Measurements from ENCODE around the gene USP22.
A peak's percentile ranks its signal among the peaks of the same experiment; 100 is the strongest.

USP22 gene

GRCh38 chr17:20999044-20999573, 43.7 kb downstream of the USP22 start:
- DNase-seq: no peak

GRCh38 chr17:20998571-20999043, 44.2 kb downstream of the USP22 start:
- DNase-seq: no peak

GRCh38 chr17:20997711-20998570, 44.9 kb downstream of the USP22 start:
- DNase-seq: no peak

GRCh38 chr17:20996724-20997615, 45.8 kb downstream of the USP22 start:
- DNase-seq: no peak

GRCh38 chr17:20995873-20996723, 46.7 kb downstream of the USP22 start:
- no peak for DNase-seq

GRCh38 chr17:20995164-20995872, 47.5 kb downstream of the USP22 start:
- no peak for DNase-seq

GRCh38 chr17:20994779-20995149, 48.0 kb downstream of the USP22 start:
- DNase-seq: no peak

- no peak for DNase-seq
Observed at GRCh38 chr17:20993863-20994778, 48.7 kb downstream of the USP22 start.

- peak; percentile 67 for DNase-seq
Observed at GRCh38 chr17:20992987-20993862, 49.6 kb downstream of the USP22 start.

GRCh38 chr17:20992416-20992815, 50.4 kb downstream of the USP22 start:
- DNase-seq: no peak

GRCh38 chr17:20991276-20992037, 51.4 kb downstream of the USP22 start:
- DNase-seq: peak; percentile 27

- peak; percentile 26 for DNase-seq
Observed at GRCh38 chr17:20989991-20990855, 52.6 kb downstream of the USP22 start.

- no peak for DNase-seq
Observed at GRCh38 chr17:20989481-20989880, 53.3 kb downstream of the USP22 start.

GRCh38 chr17:20988896-20989295, 53.9 kb downstream of the USP22 start:
- DNase-seq: no peak

- no peak for DNase-seq
Observed at GRCh38 chr17:20988001-20988636, 54.7 kb downstream of the USP22 start.

- DNase-seq: no peak
Observed at GRCh38 chr17:20987511-20987910, 55.3 kb downstream of the USP22 start.
